ENCODE measurements around the gene ADH7. TPM values are rescaled to one million over a fixed set of nuclear protein-coding genes. Genes with fewer than 3 reads are reported as not detected.

ADH7 gene
- total and polyA plus RNA-seq, 2 of the 4 experiments (the other 2 are of a cell fraction): not detected

- TF ChIP-seq, protein P1, sequence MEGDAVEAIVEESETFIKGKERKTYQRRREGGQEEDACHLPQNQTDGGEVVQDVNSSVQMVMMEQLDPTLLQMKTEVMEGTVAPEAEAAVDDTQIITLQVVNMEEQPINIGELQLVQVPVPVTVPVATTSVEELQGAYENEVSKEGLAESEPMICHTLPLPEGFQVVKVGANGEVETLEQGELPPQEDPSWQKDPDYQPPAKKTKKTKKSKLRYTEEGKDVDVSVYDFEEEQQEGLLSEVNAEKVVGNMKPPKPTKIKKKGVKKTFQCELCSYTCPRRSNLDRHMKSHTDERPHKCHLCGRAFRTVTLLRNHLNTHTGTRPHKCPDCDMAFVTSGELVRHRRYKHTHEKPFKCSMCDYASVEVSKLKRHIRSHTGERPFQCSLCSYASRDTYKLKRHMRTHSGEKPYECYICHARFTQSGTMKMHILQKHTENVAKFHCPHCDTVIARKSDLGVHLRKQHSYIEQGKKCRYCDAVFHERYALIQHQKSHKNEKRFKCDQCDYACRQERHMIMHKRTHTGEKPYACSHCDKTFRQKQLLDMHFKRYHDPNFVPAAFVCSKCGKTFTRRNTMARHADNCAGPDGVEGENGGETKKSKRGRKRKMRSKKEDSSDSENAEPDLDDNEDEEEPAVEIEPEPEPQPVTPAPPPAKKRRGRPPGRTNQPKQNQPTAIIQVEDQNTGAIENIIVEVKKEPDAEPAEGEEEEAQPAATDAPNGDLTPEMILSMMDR (conservative IDR thresholded peaks at IDR 0.05; ENCODE audit: low read depth, low read length): no peak
Measured at GRCh38 chr4:99382745-99383360, 52.3 kb downstream of the ADH7 start (continued).

DNA sequence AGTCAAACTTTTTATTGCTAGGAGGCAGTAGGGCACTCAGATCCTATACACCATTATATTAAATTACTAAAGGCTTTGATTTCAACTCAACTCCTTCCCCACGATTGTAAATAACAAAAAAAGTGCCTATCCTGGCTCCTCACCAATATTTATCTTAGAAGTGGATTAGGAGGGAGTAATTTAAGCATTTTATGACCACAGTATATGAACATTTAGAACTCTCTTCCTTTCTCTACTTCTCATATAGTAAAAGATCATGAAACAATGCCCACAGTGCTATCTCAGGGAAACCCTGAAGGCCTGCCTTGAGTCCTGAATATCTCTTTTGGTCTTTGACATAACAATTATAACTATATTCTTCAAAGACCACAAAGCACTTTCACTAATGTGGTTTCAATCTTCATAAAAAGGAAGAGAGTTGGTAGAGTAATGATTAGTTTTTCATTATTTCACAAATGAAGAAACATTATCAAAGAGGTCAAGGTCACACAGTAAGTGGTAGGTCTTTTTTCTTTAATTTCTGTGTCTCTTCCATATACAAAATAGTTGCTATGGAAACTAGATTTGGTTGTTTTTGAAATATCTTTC, 53.5 kb downstream of the ADH7 start:
- Histone ChIP-seq H4K5ac (ENCODE audit: low read depth, low read length) (peak overlapping the region; percentile 91), H2BK20ac (ENCODE audit: low read depth, low read length) (peak overlapping the region; percentile 64; the same call in 1 of the 2 replicates), H3K14ac (replicated peaks; ENCODE audit: low read depth, low read length) (no peak overlapping the region; the same call in 1 of the 2 replicates), H3K4me3 (ENCODE audit: insufficient read depth, low read depth, low read length) (no peak overlapping the region), H3K9me1 (ENCODE audit: insufficient read depth, low read length) (peaks cover 9% of the 10 kb centered on the region), H3K23ac (ENCODE audit: low read depth, low read length) (no peak overlapping the region), H2BK120ac (ENCODE audit: low read depth, low read length) (peak overlapping the region; percentile 83), H4K91ac (ENCODE audit: insufficient read depth, low read depth, low read length) (peak overlapping the region; percentile 9; the same call in 1 of the 2 replicates), H2AK5ac (ENCODE audit: low read depth, low read length) (no peak overlapping the region), H3K18ac (ENCODE audit: low read depth, low read length) (peak overlapping the region; percentile 97), H3K4me1 (ENCODE audit: control insufficient read depth, insufficient read depth, low read length) (peaks cover 17% of the 10 kb centered on the region), H3K4me2 (ENCODE audit: low read depth, low read length) (no peak overlapping the region), H3K56ac (ENCODE audit: extremely low read depth, insufficient read depth, low read length) (no peak overlapping the region), H3K9ac (ENCODE audit: low read depth, low read length) (peak overlapping the region; percentile 24; the same call in 1 of the 2 replicates), H2BK5ac (ENCODE audit: low read depth, low read length, poor library complexity, severe bottlenecking) (peak overlapping the region; percentile 98), H2AFZ (replicated peaks; ENCODE audit: low read length, poor library complexity) (no peak overlapping the region), H2AK9ac (replicated peaks; ENCODE audit: low read depth, low read length, poor library complexity) (no peak overlapping the region), H2BK15ac (ENCODE audit: low read depth, low read length) (0 out of 3 replicates have a peak overlapping the region, but pooled peaks have one; percentile 62), H3K9me3 (ENCODE audit: control insufficient read depth, insufficient read depth, low read length) (peaks cover 2% of the 10 kb centered on the region; the same call in 1 of the 2 replicates), H3K27me3 (ENCODE audit: control insufficient read depth, insufficient read depth, low read length) (no peaks in the 10 kb centered on the region), H4K8ac (ENCODE audit: low read depth in 2 of 2, low read length in 2 of 2) (peak overlapping the region in 1 of 2 experiments; percentile 21; a peak in 1 of 4 replicates), H3K79me1 (ENCODE audit: low read depth in 1 of 2, low read length in 2 of 2) (no peaks in the 10 kb centered on the region), H3K36me3 (ENCODE audit: control insufficient read depth, insufficient read depth, low read length) (no peaks in the 10 kb centered on the region), H3K4ac (ENCODE audit: low read depth, low read length) (peak overlapping the region; percentile 51; the same call in 1 of the 2 replicates), H3K27ac (ENCODE audit: insufficient read depth, low read length) (peak overlapping the region; percentile 75; the same call in 1 of the 2 replicates), H4K20me1 (ENCODE audit: insufficient read depth, low read length) (no peaks in the 10 kb centered on the region)
- in situ Hi-C loops (cut with MboI; ENCODE audit: low sequenced_read_pairs): no loop called here
- dilution Hi-C loops (cut with HindIII; ENCODE audit: low sequenced_read_pairs, unreplicated experiment): no loop called here
- no TSS peak for BruUV-seq (replicated peaks)
- no peak for DNase-seq
- ChIA-PET CTCF (interaction anchor here (0.9 to 1.8 kb wide), 2 partner anchors 23 to 180 kb away, joined by 3 to 6 read pairs; no protein-coding TSS in a partner anchor), POLR2A (ENCODE audit: unreplicated experiment) (no interaction called here)
- no peak for ATAC-seq (ENCODE audit: low read depth)
- intact Hi-C loops (cut with micrococcal nuclease): loop anchor here (2.0 to 5.0 kb wide), 2 partner anchors 23 to 54 kb away; no protein-coding TSS in a partner anchor
- no CpG with 5 or more reads among the region's 1 CpG for WGBS, 2 experiments (ENCODE audit: extremely low coverage in 2 of 2, insufficient read length in 1 of 2)
- TF ChIP-seq NFE2L2 (IDR thresholded peaks at IDR 0.05; ENCODE audit: low read depth, low read length) (no peak), CHD1 (IDR thresholded peaks at IDR 0.05; ENCODE audit: low read depth, low read length) (no peak), RAD21 (IDR thresholded peaks at IDR 0.05; ENCODE audit: low read length) (no peak), MAZ (IDR thresholded peaks at IDR 0.05; ENCODE audit: borderline replicate concordance, low read depth, low read length) (no peak), ELK1 (IDR thresholded peaks at IDR 0.05; ENCODE audit: borderline replicate concordance, low read depth, low read length) (no peak)
- TF ChIP-seq, protein P1 (conservative IDR thresholded peaks at IDR 0.05; ENCODE audit: low read depth, low read length): no peak
- TF ChIP-seq, protein P2, sequence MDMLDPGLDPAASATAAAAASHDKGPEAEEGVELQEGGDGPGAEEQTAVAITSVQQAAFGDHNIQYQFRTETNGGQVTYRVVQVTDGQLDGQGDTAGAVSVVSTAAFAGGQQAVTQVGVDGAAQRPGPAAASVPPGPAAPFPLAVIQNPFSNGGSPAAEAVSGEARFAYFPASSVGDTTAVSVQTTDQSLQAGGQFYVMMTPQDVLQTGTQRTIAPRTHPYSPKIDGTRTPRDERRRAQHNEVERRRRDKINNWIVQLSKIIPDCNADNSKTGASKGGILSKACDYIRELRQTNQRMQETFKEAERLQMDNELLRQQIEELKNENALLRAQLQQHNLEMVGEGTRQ (IDR thresholded peaks at IDR 0.05; ENCODE audit: low read depth, low read length): no peak
